NCI-H2196 (cell line): Measurements from ENCODE around the gene RSAD2.
"Not testable (repeated sequence)": the region's sequence is repeated elsewhere in the genome, so short reads cannot be mapped to it uniquely, and the experiment has no call there.

Source experiments
- DNase-seq: peaks from one replicate; lab custom pipeline; 2025; ENCODE audit not compliant: unreplicated experiment; lab: John Stamatoyannopoulos, UW

Gene RSAD2

GRCh38 chr2:6902581-6902980 is 25.0 kb downstream of the RSAD2 start:
- not testable (repeated sequence) for DNase-seq

GRCh38 chr2:6905668-6906067 is 28.1 kb downstream of the RSAD2 start:
- DNase-seq, result no peak

GRCh38 chr2:6906165-6906741 is 28.7 kb downstream of the RSAD2 start:
- no peak for DNase-seq

- DNase-seq, result no peak
Observed at GRCh38 chr2:6908291-6908690, 30.7 kb downstream of the RSAD2 start.

GRCh38 chr2:6909431-6910385 is 32.1 kb downstream of the RSAD2 start:
- DNase-seq, result no peak

GRCh38 chr2:6911721-6912120 is 34.1 kb downstream of the RSAD2 start:
- no peak for DNase-seq

- no peak for DNase-seq
Observed at GRCh38 chr2:6913415-6914157, 36.0 kb downstream of the RSAD2 start.

GRCh38 chr2:6914828-6915227 is 37.3 kb downstream of the RSAD2 start:
- no peak for DNase-seq

- no peak for DNase-seq
Observed at GRCh38 chr2:6915399-6915798, 37.8 kb downstream of the RSAD2 start.

- DNase-seq, result no peak
Observed at GRCh38 chr2:6916224-6916623, 38.6 kb downstream of the RSAD2 start.

GRCh38 chr2:6916736-6917070 is 39.1 kb downstream of the RSAD2 start:
- DNase-seq, result no peak

GRCh38 chr2:6917071-6917760 is 39.6 kb downstream of the RSAD2 start, which contains the start of gene RNF144A:
TSS of gene RNF144A (plus strand) at chr2:6917412. CDS start at chr2:6996927, 79,515 bp downstream.
- peak; percentile 74 for DNase-seq

- no peak for DNase-seq
Observed at GRCh38 chr2:6917761-6918421, 40.3 kb downstream of the RSAD2 start.

- DNase-seq, result no peak
Observed at GRCh38 chr2:6919901-6920742, 42.5 kb downstream of the RSAD2 start.

GRCh38 chr2:6920743-6921064 is 43.1 kb downstream of the RSAD2 start:
- DNase-seq, result no peak

- DNase-seq, result no peak
Observed at GRCh38 chr2:6921321-6921922, 43.8 kb downstream of the RSAD2 start.

GRCh38 chr2:6922201-6922656 is 44.7 kb downstream of the RSAD2 start:
- no peak for DNase-seq

- DNase-seq, result no peak
Observed at GRCh38 chr2:6923319-6923718, 45.7 kb downstream of the RSAD2 start.
